HepG2 (cell line): ENCODE measurements around the gene AMIGO1. TPM values are rescaled to one million over a fixed set of nuclear protein-coding genes. Genes with fewer than 3 reads are reported as not detected.

Source experiments
- ATAC-seq: fragments of 200-7000 bp; cut with Tn5 transposase; 3 replicates; pipeline ENCODE4 v1.9.1; 2020; ENCODE audit warnings: mild to moderate bottlenecking, moderate library complexity
- BruUV-seq: library from RNA; stranded (reverse); fragments of 400-500 nt; replicated peaks from 2 replicates; lab custom pipeline; 2021; lab: Mats Ljungman, UMichigan
- CTCF ChIA-PET: fragments of 300-600 bp; formaldehyde crosslinking; extraction: SDS; loops from one replicate; lab custom pipeline; 2021; ENCODE audit warnings: low total read pairs, inconsistent platforms, low intra/inter-chr PET ratio; lab: Yijun Ruan, JAX
- POLR2A ChIA-PET: fragments of 350-600 bp; sonication (Branson Sonifier 250); formaldehyde crosslinking; loops from one replicate; lab custom pipeline; 2020; ENCODE audit warnings: antibody characterized with exemption, inconsistent platforms; lab: Yijun Ruan, JAX
- DNase-seq: peaks from one replicate; pipeline ENCODE4 v3.0.0-alpha.2; 2015; ENCODE audit warnings: low spot score
- FAIRE-seq: peaks from 3 replicates; lab custom pipeline; 2011; peaks lifted over from hg19 to GRCh38; lab: Jason Lieb, UNC
- H2AFZ ChIP-seq: one replicate; pipeline ENCODE4 v1.6.1; 2011; ENCODE audit warnings: low read length, inconsistent platforms
- H3K27ac ChIP-seq: fragments of 300-600 bp; 3 replicates; pipeline ENCODE4 v1.8.0; 2011; ENCODE audit warnings: mixed run types, mild to moderate bottlenecking, mixed read lengths, low read length, inconsistent platforms; ENCODE audit not compliant: insufficient read depth; ENCODE audit errors: extremely low read length
- H3K27me3 ChIP-seq, 2 experiments: fragments of 200-600 bp in 1 of 2; 2 replicates in 1 of 2; 3 replicates in 1 of 2; pipeline versions ENCODE4 v1.6.0 to v1.8.0; 2011; ENCODE audit warnings: low read length in 2 of 2, mild to moderate bottlenecking in 2 of 2, moderate library complexity in 2 of 2, inconsistent platforms in 1 of 2; ENCODE audit not compliant: insufficient read depth in 2 of 2, control insufficient read depth in 1 of 2
- H3K36me3 ChIP-seq, 2 experiments: fragments of 200-600 bp in 1 of 2; replicated peaks in 1 of 2; 2 replicates in 1 of 2; 3 replicates in 1 of 2; pipeline versions ENCODE4 v1.5.1 to v1.8.0; 2011; ENCODE audit warnings: low read length in 2 of 2, inconsistent platforms in 1 of 2; ENCODE audit not compliant: insufficient read depth in 2 of 2, control insufficient read depth in 1 of 2
- H3K4me1 ChIP-seq: 2 replicates; pipeline ENCODE4 v1.5.1; 2012; ENCODE audit warnings: low read length, inconsistent platforms; ENCODE audit not compliant: insufficient read depth
- H3K4me2 ChIP-seq: 2 replicates; pipeline ENCODE4 v1.6.0; 2011; ENCODE audit warnings: low read depth, low read length, inconsistent platforms
- H3K4me3 ChIP-seq, 3 experiments: fragments of 200-600 bp in 1 of 3; sonication (generic), shearing (Covaris generic) in 1 of 3; replicated peaks in 1 of 3; 2 replicates each; pipeline ENCODE4 v1.5.1; 2011 to 2016; ENCODE audit warnings: low read length in 3 of 3, inconsistent platforms in 2 of 3, low read depth in 2 of 3, mild to moderate bottlenecking in 2 of 3, control low read depth in 1 of 3, mixed read lengths in 1 of 3; ENCODE audit not compliant: insufficient read depth in 1 of 3
- H3K79me2 ChIP-seq: one replicate; pipeline ENCODE4 v1.6.1; 2011; ENCODE audit warnings: low read length, inconsistent platforms; ENCODE audit not compliant: insufficient read depth
- H3K9ac ChIP-seq: 2 replicates; pipeline ENCODE4 v1.6.0; 2011; ENCODE audit warnings: mild to moderate bottlenecking, low read depth, low read length, inconsistent platforms; ENCODE audit not compliant: insufficient read depth
- H3K9me3 ChIP-seq: 2 replicates; pipeline ENCODE4 v1.5.1; 2012; ENCODE audit warnings: mild to moderate bottlenecking, low read length
- H4K20me1 ChIP-seq: 2 replicates; pipeline ENCODE4 v1.6.0; 2011; ENCODE audit warnings: inconsistent platforms, mild to moderate bottlenecking, low read length, moderate library complexity; ENCODE audit not compliant: insufficient read depth
- FOSL2 ChIP-seq: sonication (generic); formaldehyde crosslinking; IDR thresholded peaks from 2 replicates; pipeline ENCODE4 v1.4.0; 2020; ENCODE audit warnings: missing genetic modification reagents
- NFAT5 ChIP-seq: sonication (generic); formaldehyde crosslinking; IDR thresholded peaks from 2 replicates; pipeline ENCODE4 v1.4.0; 2020; ENCODE audit warnings: missing genetic modification reagents
- PAF1 ChIP-seq: IDR thresholded peaks from 2 replicates; pipeline ENCODE4 v1.6.1; 2016; ENCODE audit warnings: missing genetic modification reagents, missing compliant biosample characterization
- ZFP41 ChIP-seq: sonication (generic); formaldehyde crosslinking; IDR thresholded peaks from 2 replicates; pipeline ENCODE4 v1.4.0; 2020; ENCODE audit warnings: mild to moderate bottlenecking, missing genetic modification reagents, borderline replicate concordance
- ZFP82 ChIP-seq: sonication (generic); formaldehyde crosslinking; IDR thresholded peaks from 2 replicates; pipeline ENCODE4 v1.5.1; 2020; ENCODE audit warnings: mild to moderate bottlenecking, missing genetic modification reagents, borderline replicate concordance
- ZNF256 ChIP-seq: sonication (generic); formaldehyde crosslinking; conservative IDR thresholded peaks from 2 replicates; pipeline ENCODE4 v1.4.0; 2020; ENCODE audit warnings: missing genetic modification reagents
- ZNF691 ChIP-seq: sonication (generic); formaldehyde crosslinking; IDR thresholded peaks from 2 replicates; pipeline ENCODE4 v1.4.0; 2020; ENCODE audit warnings: missing genetic modification reagents, low read depth, mild to moderate bottlenecking, borderline replicate concordance
- ZNF703 ChIP-seq: sonication (generic); formaldehyde crosslinking; IDR thresholded peaks from 2 replicates; pipeline ENCODE4 v1.5.1; 2020; ENCODE audit warnings: missing genetic modification reagents, mild to moderate bottlenecking, moderate library complexity, borderline replicate concordance
- ZNF720 ChIP-seq: sonication (generic); formaldehyde crosslinking; IDR thresholded peaks from 2 replicates; pipeline ENCODE4 v1.4.0; 2020; ENCODE audit warnings: missing genetic modification reagents
- ZNF83 ChIP-seq: sonication (generic); formaldehyde crosslinking; IDR thresholded peaks from 2 replicates; pipeline ENCODE4 v1.4.0; 2020; ENCODE audit warnings: missing genetic modification reagents, mild to moderate bottlenecking, borderline replicate concordance
- WGBS: methylation state at CpG from one replicate; pipeline ENCODE4 v1.1.6; 2017; ENCODE audit warnings: low lambda C conversion rate; 5-methylcytosine and 5-hydroxymethylcytosine counted together
- in situ Hi-C: cut with HindIII; loops from 2 replicates; pipeline ENCODE4 v1.10.0; 2017; ENCODE audit warnings: low pct_unique_long_range_greater_than_20kb; ENCODE audit not compliant: extremely low pct_ligation_motif_present
- intact Hi-C: fragments of 100-400 bp; cut with micrococcal nuclease; formaldehyde crosslinking; loops from one replicate; pipeline ENCODE4 v1.10.0; 2022; ENCODE audit not compliant: unreplicated experiment
- polyA plus RNA-seq, 8 experiments: library from polyadenylated mRNA; depleted of rRNA in 3 of 8; stranded (reverse) in 7 of 8; unstranded in 1 of 8; fragments of >200 nt; fragmentation: Illumina TruSeq in 4 of 8; extraction: Trizol in 4 of 8; gene quantifications; 2 replicates each; pipeline versions ENCODE4 v1.2.1 to v1.2.3, GENCODE V29; 2011 to 2016; ENCODE audit warnings: low read depth in 4 of 8, missing spikeins in 1 of 8, mixed read lengths in 1 of 8; ENCODE audit not compliant: insufficient read depth in 1 of 8
- total RNA-seq, 5 experiments: library from RNA; depleted of rRNA; stranded (reverse); fragments of >200 nt; fragmentation: Illumina TruSeq; extraction: Trizol; gene quantifications; 2 replicates each; pipeline ENCODE4 v1.2.3, GENCODE V29; 2016; ENCODE audit warnings: low read depth in 1 of 5

AMIGO1 gene
- total and polyA plus RNA-seq, 2 of the 13 experiments (the other 11 are each of a cell fraction or from before 2014, with no cell fraction given) = 0.40 to 1.3 TPM

GRCh38 chr1:109476825-109477224 is 32.7 kb downstream of the AMIGO1 start:
- no peaks in the 10 kb centered on the region for H3K36me3 ChIP-seq
- H3K27me3 ChIP-seq = peaks cover 1 to 30% of the 10 kb centered on the region in 2 experiments; a peak in 4 of 5 replicates
- DNase-seq (no peak), FAIRE-seq (no peak), ATAC-seq (no peak)
- H3K9ac ChIP-seq = no peak overlapping the region
- TF ChIP-seq ZNF703 (CRISPR knock-in tag) = no peak
- TF ChIP-seq FOSL2 (CRISPR knock-in tag) = peak; percentile 34; the same call in 1 of the 2 replicates
- intact Hi-C loops (no loop called here), in situ Hi-C loops (no loop called here)
- H4K20me1 ChIP-seq = no peaks in the 10 kb centered on the region
- POLR2A ChIA-PET = no interaction called here
- H2AFZ ChIP-seq = no peak overlapping the region
- H3K4me2 ChIP-seq = no peak overlapping the region
- no peaks in the 10 kb centered on the region for H3K4me1 ChIP-seq
- H3K9me3 ChIP-seq = no peaks in the 10 kb centered on the region
- BruUV-seq = no TSS peak
- H3K79me2 ChIP-seq = no peaks in the 10 kb centered on the region
- 31% methylated on average over 7 of the region's 8 CpGs for WGBS
- H3K4me3 ChIP-seq = no peak overlapping the region
- CTCF ChIA-PET = no interaction called here
- no peak overlapping the region for H3K27ac ChIP-seq

- H4K20me1 ChIP-seq = no peaks in the 10 kb centered on the region
- no peak overlapping the region for H2AFZ ChIP-seq
- no peaks in the 10 kb centered on the region for H3K9me3 ChIP-seq
- H3K4me1 ChIP-seq = no peaks in the 10 kb centered on the region
- in situ Hi-C loops (no loop called here), intact Hi-C loops (no loop called here)
- ATAC-seq = no peak
- WGBS = 36% methylated on average over 9 of the region's 9 CpGs
- FAIRE-seq = no peak
- H3K9ac ChIP-seq = no peak overlapping the region
- no peaks in the 10 kb centered on the region for H3K36me3 ChIP-seq
- H3K4me3 ChIP-seq = no peak overlapping the region
- POLR2A ChIA-PET = no interaction called here
- TF ChIP-seq ZFP82 (CRISPR knock-in tag) (no peak), ZFP41 (CRISPR knock-in tag) (no peak), ZNF720 (CRISPR knock-in tag) (no peak), NFAT5 (CRISPR knock-in tag) (no peak), ZNF83 (CRISPR knock-in tag) (no peak), PAF1 (no peak), ZNF691 (no peak), ZNF256 (no peak)
- no peaks in the 10 kb centered on the region for H3K79me2 ChIP-seq
- H3K27ac ChIP-seq = no peak overlapping the region
- no peak for DNase-seq
- no peak overlapping the region for H3K4me2 ChIP-seq
- CTCF ChIA-PET = no interaction called here
- peaks cover 1 to 28% of the 10 kb centered on the region in 2 experiments; a peak in 4 of 5 replicates for H3K27me3 ChIP-seq
- no TSS peak for BruUV-seq
Measured at GRCh38 chr1:109475261-109475660, 34.3 kb downstream of the AMIGO1 start.
